Upper lobe of left lung (tissue), 6 donors: ENCODE data around the gene ERMP1. TPM values are rescaled to one million over a fixed set of nuclear protein-coding genes. Genes with fewer than 3 reads are reported as not detected.

Source experiments
- ATAC-seq, 2 donors: fragments of 200-7000 bp; cut with Tn5 transposase; one replicate each; pipeline ENCODE4 v1.9.1; 2022; ENCODE audit warnings: mild to moderate bottlenecking in 2 of 2, moderate library complexity in 2 of 2; ENCODE audit not compliant: low FRiP score in 2 of 2
- DNase-seq, 2 donors: peaks; one replicate each; pipeline ENCODE4 v3.0.0-alpha.2; 2019 to 2020
- H3K27ac ChIP-seq, 4 donors: fragments of 200-600 bp; sonication (generic); one replicate each; pipeline ENCODE4 v1.5.1; 2016 to 2019
- H3K27me3 ChIP-seq, 4 donors: fragments of 200-600 bp; sonication (generic); one replicate each; pipeline ENCODE4 v1.5.1; 2017 to 2019
- H3K36me3 ChIP-seq, 4 donors: fragments of 200-600 bp; sonication (generic); one replicate each; pipeline ENCODE4 v1.5.1; 2016 to 2019
- H3K4me1 ChIP-seq, 4 donors: fragments of 200-600 bp; sonication (generic); one replicate each; pipeline ENCODE4 v1.5.1; 2018 to 2019
- H3K4me3 ChIP-seq, 4 donors: fragments of 200-600 bp; sonication (generic); one replicate each; pipeline ENCODE4 v1.5.1; 2017 to 2019; ENCODE audit warnings: mild to moderate bottlenecking in 2 of 4, moderate library complexity in 1 of 4
- H3K9me3 ChIP-seq, 4 donors: fragments of 200-600 bp; sonication (generic); one replicate each; pipeline ENCODE4 v1.5.1; 2018 to 2019
- CTCF ChIP-seq, 6 experiments: fragments of 450-650 bp in 4 of 6; fragments of 200-600 bp in 2 of 6; sonication (generic) in 2 of 6; IDR thresholded peaks; one replicate each; pipeline ENCODE4 v1.5.1; 2016 to 2019; ENCODE audit warnings: antibody characterized with exemption in 6 of 6
- EP300 ChIP-seq, 4 donors: sonication (generic); formaldehyde crosslinking; IDR thresholded peaks; one replicate each; pipeline ENCODE4 v1.5.1; 2017; ENCODE audit warnings: antibody characterized with exemption in 4 of 4, control low read depth in 2 of 4
- POLR2A ChIP-seq, 4 donors: fragments of 450-650 bp; IDR thresholded peaks; one replicate each; pipeline ENCODE4 v1.5.1; 2016 to 2017; ENCODE audit warnings: antibody characterized with exemption in 4 of 4, mild to moderate bottlenecking in 2 of 4
- POLR2AphosphoS5 ChIP-seq, 2 donors: sonication (generic); formaldehyde crosslinking; IDR thresholded peaks; one replicate each; pipeline ENCODE4 v1.5.1; 2017; ENCODE audit warnings: antibody characterized with exemption in 2 of 2
- WGBS, 2 donors: methylation state at CpG; one replicate each; pipeline ENCODE4 v1.1.5; 2017 to 2018; 5-methylcytosine and 5-hydroxymethylcytosine counted together
- total RNA-seq, 6 donors: library from RNA; depleted of rRNA in 4 of 6; stranded (reverse); fragments of >200 nt in 4 of 6; gene quantifications; one replicate each; pipeline versions ENCODE4 v1.1.0 to v1.2.1, GENCODE V29; 2016 to 2021
- donor health status: DM: no; HTN: no; CAD: no; lungs with moderate emphysema.
- donor health status: DM: no; HTN: yes; CAD: no; lungs with severe emphysema.

The ERMP1 gene
- total RNA-seq, 6 donors from 2014 or later: 8.4 to 27.4 (median 20.5) TPM

- no peaks in the 10 kb centered on the region for H3K27me3 ChIP-seq
- H3K4me3 ChIP-seq: no peak overlapping the region
- 86 to 87% methylated on average over 5 of the region's 5 CpGs for WGBS, 2 donors
- H3K9me3 ChIP-seq: no peaks in the 10 kb centered on the region
- peaks cover 0 to 22% (median 4%) of the 10 kb centered on the region in 4 donors for H3K36me3 ChIP-seq
- TF ChIP-seq CTCF (IDR thresholded peaks at IDR 0.05): no peak
- no peak for TF ChIP-seq POLR2AphosphoS5 (IDR thresholded peaks at IDR 0.05)
- TF ChIP-seq POLR2A (IDR thresholded peaks at IDR 0.05): no peak
- no peak for TF ChIP-seq EP300 (IDR thresholded peaks at IDR 0.05)
- H3K4me1 ChIP-seq: peaks cover 0 to 16% (median 7%) of the 10 kb centered on the region in 4 donors
- DNase-seq (no peak), ATAC-seq (no peak)
- no peak overlapping the region for H3K27ac ChIP-seq
These were observed 43.4 kb downstream of the ERMP1 start for GRCh38 chr9:5789489-5789888.

- peaks cover 0 to 22% (median 4%) of the 10 kb centered on the region in 4 donors for H3K36me3 ChIP-seq
- H3K4me3 ChIP-seq: no peak overlapping the region
- DNase-seq: no peak
- no peak for ATAC-seq
- TF ChIP-seq POLR2A (IDR thresholded peaks at IDR 0.05) (no peak), CTCF (IDR thresholded peaks at IDR 0.05) (no peak), EP300 (IDR thresholded peaks at IDR 0.05) (no peak), POLR2AphosphoS5 (IDR thresholded peaks at IDR 0.05) (no peak)
- WGBS, 2 donors: 89 to 93% methylated on average over 2 of the region's 2 CpGs
- no peak overlapping the region for H3K27ac ChIP-seq
- peaks cover 0 to 24% (median 9%) of the 10 kb centered on the region in 4 donors for H3K4me1 ChIP-seq
- no peaks in the 10 kb centered on the region for H3K9me3 ChIP-seq
- H3K27me3 ChIP-seq: no peaks in the 10 kb centered on the region
These were observed 45.1 kb downstream of the ERMP1 start for GRCh38 chr9:5787759-5788302.

GRCh38 chr9:5787220-5787619 lies 45.7 kb downstream of the ERMP1 start:
- no peak for ATAC-seq
- Histone ChIP-seq H3K4me1 (peaks cover 0 to 24% (median 9%) of the 10 kb centered on the region in 4 donors), H3K27ac (peak overlapping the region in 1 of 4 donors; percentile 58), H3K36me3 (peaks cover 0 to 22% (median 4%) of the 10 kb centered on the region in 4 donors), H3K9me3 (no peaks in the 10 kb centered on the region), H3K4me3 (no peak overlapping the region), H3K27me3 (no peaks in the 10 kb centered on the region)
- TF ChIP-seq EP300 (IDR thresholded peaks at IDR 0.05) (no peak), CTCF (IDR thresholded peaks at IDR 0.05) (no peak), POLR2AphosphoS5 (IDR thresholded peaks at IDR 0.05) (no peak), POLR2A (IDR thresholded peaks at IDR 0.05) (no peak)
- DNase-seq: no peak
- 98 to 100% methylated on average over 2 of the region's 2 CpGs for WGBS, 2 donors

- no peak for DNase-seq
- ATAC-seq: no peak
- Histone ChIP-seq H3K4me1 (peaks cover 0 to 24% (median 9%) of the 10 kb centered on the region in 4 donors), H3K27me3 (no peaks in the 10 kb centered on the region), H3K27ac (peak overlapping the region in 2 of 4 donors; percentile 19 to 58), H3K9me3 (no peaks in the 10 kb centered on the region), H3K36me3 (peaks cover 0 to 24% (median 4%) of the 10 kb centered on the region in 4 donors), H3K4me3 (no peak overlapping the region)
- WGBS, 2 donors: 88 to 96% methylated on average over 5 to 6 of the region's 6 CpGs
- TF ChIP-seq POLR2A (IDR thresholded peaks at IDR 0.05) (no peak), POLR2AphosphoS5 (IDR thresholded peaks at IDR 0.05) (no peak)
These were observed 46.4 kb downstream of the ERMP1 start for GRCh38 chr9:5786370-5787127.

GRCh38 chr9:5784526-5785315 lies 48.2 kb downstream of the ERMP1 start:
- no peak overlapping the region for H3K4me3 ChIP-seq
- peak overlapping the region in 3 of 4 donors; percentile 6 to 37 (median 23) for H3K27ac ChIP-seq
- TF ChIP-seq EP300 (IDR thresholded peaks at IDR 0.05) (no peak), CTCF (IDR thresholded peaks at IDR 0.05) (no peak), POLR2A (IDR thresholded peaks at IDR 0.05) (no peak)
- DNase-seq (no peak), ATAC-seq (no peak)
- H3K9me3 ChIP-seq: no peaks in the 10 kb centered on the region
- H3K27me3 ChIP-seq: no peaks in the 10 kb centered on the region
- peaks cover 0 to 24% (median 9%) of the 10 kb centered on the region in 4 donors for H3K4me1 ChIP-seq
- H3K36me3 ChIP-seq: peaks cover 0 to 37% (median 11%) of the 10 kb centered on the region in 4 donors
- WGBS, 2 donors: 41 to 57% methylated on average over 4 of the region's 4 CpGs
